Dermis blood vessel endothelial cell (primary cell): ENCODE measurements around the gene DYRK2. TPM values are rescaled to one million over a fixed set of nuclear protein-coding genes. Genes with fewer than 3 reads are reported as not detected.

Experiments
- DNase-seq: peaks from one replicate; pipeline ENCODE4 v3.0.0; 2010
- total RNA-seq: library from RNA; depleted of rRNA; stranded (reverse); fragments of >200 nt; gene quantifications from 2 replicates; pipeline ENCODE4 v1.2.3, GENCODE V29; 2014

Gene DYRK2
- total RNA-seq, 1 donor from 2014 or later = 12.8 TPM

DNA sequence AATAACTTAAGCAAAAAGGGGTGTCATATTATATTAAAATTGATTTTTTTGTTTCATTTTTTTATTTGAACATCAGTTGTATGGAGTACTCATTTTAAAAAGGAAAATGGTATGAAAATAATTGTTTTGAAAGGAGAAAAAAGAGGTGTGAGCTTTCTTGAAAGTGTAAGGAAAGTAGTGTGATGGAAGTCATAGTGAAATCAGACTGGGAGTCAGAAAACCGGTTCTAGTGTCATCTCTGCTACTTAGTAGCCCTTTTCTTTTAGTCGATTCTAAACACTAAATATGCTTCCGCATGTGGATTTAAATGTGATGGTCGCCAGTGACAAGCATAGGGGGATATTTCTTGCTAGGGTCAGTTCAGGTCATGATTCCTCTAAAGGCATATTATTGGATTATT, 1.8 kb upstream of the DYRK2 start:
- no peak for DNase-seq

DNA sequence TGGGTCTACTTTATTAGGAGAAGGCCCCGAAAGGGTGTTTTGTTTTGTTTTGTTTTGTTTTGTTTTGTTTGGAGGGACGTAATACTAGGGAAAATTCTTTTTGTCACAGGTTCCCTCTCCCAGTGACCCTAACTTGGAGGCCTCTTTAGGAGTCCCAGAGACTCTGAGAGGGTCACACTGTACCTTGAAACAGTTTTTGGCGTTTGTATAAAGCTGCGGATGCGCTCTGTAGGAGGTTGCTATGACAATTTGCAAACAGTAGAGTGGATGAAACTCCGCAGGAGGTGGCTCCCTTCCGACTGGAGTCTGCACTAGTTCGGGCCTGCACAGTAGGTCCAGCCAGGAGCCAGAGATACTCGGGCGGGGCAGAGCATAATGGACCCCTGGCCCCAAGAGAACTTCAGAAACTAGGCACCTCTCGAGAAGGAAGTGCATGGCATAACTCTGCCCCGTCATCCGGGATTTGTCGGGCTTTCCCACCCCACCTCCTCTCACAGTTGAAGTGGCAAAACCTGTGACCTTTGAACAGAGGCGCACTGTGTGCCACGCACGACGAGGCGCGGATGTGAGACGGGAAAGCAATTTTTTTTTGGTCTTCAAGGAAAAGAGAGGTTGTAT, 1.3 kb upstream of the DYRK2 start:
- DNase-seq = peak; percentile 7

DNA sequence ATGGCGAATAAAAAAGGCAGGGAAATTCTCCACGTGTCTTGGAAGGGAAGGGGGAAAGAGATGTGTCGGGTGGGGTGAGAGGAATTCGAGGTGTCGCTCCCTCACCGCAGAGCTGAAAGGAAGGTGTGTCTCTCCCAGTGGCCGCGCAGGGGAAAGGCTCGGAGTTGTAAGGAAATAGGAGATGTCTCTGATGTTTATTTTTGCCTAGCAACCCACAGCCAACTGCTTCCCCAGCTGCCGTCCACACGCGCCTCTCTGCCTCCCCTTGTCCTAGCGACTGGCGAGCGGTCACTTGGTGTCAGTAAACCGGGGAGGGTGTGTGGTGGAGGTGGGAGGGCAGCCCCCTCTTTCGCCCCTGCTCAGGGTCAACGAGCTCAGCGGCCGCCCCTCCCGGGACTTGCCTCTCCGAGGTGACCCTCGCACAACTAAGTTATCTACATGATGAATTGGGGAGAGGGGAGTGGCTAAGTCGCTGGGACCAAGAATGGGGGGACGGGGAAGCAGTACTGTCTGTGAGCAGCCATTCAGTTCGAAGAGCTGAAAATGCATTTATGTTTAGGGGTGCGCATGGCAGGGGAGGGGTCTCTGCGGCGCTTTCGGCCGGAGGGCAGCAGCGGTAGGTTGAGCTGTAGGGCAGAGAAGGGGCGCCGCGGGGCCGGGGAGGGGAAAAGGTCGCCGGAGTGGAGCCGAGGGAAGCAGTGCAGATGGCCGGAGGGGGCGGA, 585 bp upstream of the DYRK2 start:
- DNase-seq = peak; percentile 76

DNA sequence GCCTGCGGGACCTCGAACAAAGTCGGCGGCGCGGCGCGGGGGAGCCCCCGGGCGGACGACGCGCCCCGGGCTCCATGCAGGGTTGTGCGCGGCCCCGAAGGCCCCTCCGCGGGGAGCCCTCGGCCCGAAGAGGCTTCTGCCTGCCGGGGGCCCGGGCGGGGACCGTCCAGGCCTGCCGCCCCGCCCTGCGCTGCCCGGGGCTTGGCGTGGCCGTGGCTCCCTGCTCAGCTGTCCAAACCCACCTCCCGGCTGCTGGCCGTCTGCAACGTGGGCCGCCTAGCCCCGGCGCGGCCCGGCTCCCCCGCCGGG, 670 bp downstream of the DYRK2 start:
- peak; percentile 28 for DNase-seq

DNA sequence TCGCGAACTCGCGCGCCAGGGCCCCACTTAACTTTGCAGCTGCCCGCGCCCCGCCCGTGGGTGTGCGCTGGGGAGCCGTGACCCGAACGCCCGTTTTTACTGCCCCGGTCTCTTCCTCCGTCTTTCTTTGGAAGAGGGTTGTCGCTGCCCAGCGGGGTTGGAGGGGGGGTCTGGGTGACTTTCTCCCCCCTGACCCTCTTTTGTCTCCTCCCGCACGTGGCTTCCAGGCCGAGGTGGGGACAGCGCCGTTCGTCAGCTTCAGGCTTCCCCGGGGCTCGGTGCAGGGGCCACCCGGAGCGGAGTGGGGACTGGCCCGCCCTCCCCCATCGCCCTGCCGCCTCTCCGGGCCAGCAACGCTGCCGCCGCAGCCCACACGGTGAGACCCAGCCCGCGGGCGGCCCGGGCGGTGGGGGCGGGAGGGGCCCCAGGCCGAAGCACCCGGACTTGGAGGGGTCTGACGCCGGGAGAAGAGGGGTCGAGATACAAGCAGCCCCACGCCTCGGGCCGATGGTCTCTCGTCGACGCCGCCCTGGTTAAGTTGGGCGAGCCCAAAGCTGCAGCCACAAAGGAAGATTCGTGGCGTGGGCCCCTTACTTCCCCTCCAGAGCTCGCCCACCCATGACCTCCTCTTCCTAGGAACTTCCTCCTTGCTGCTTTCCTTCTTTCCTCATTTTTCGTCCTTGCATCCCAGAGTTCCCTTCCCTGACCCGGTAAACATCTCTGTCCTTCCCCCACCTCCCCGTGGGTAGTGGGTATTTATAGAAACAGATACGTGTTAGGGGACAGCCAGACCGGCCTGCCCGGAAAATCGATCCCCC, 1.2 kb downstream of the DYRK2 start:
- DNase-seq = peak; percentile 31

DNA sequence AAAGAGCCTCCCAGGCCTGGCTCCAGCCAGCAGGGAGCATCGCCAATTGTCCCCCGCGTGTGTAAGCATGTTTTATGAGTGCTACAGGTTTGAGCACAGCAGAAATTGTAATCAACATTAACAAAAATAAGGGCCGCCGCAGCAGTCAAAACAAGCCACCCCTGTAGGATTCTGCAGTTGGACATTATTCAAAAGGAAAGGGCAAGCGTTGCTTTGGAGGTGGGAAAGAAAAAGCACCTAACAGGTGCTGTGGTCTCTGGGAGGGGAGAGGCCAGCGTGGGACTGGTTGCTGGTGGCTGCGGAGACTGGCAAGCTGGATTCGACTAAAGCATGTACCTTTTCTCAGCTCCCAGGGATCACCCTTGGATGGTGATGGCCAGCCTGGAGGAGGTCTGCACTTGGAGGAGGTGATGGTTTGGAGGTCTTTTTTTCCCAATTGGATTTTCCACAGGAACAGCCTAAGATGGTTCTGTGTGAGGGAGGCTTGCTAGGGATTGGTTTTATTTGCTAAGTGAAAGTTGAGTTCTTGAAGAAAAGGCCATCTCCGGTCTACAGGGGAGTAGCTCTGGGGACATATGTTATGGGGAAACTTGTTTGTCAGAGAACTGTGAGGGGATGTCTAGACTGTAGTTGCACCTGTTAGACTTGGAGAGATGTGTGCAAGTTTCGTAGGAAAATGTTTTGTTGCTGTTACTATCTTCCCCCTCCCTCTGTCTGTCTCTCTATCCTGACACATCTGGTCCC, 2.0 kb downstream of the DYRK2 start:
- DNase-seq = peak; percentile 3

DNA sequence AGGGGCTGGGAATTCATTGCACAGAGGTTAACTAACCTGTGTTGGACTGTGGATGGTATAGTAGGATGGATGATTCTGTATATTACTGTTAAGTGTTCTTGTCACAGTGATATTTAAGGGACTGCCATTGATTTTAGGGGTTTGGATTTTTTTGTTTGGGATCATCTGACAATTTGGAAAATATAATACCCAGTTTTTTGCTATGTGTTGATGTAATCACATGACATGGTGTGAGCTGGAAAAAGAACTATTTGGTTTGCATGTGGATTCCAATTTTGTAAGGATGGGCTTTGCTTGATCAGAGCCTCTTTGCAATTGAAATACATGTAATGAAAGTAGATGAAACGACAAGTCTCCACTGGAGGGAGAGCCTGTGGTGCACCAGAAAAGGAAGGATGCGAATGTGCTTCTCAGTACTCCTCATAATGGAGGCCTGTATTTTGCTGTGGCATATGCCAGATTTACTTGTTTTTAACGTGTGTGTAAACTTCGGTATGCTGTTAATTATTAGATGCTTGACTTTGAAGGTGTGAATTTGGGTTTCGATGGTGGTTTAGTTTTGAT, 2.7 kb downstream of the DYRK2 start:
- DNase-seq = peak; percentile 5

DNA sequence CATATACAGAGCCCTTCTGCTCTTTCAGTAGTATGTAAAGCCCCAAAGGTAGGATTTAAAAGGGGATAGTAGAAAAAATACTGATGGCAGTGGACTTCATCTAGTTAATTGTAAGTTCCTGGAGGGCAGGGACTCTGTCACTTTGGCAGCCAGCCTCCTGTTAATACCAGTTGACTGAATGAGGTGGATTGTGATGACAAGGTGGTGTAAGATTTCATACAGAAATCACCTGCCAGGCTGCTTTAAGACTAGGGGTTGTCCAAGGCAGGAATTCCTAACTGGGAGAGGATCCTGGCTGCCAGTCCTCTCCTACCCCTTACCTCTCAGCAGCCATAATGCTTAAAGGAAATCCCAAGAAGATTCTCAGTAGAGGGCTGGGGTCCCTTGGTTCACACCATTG, 7.3 kb downstream of the DYRK2 start:
- DNase-seq = no peak

DNA sequence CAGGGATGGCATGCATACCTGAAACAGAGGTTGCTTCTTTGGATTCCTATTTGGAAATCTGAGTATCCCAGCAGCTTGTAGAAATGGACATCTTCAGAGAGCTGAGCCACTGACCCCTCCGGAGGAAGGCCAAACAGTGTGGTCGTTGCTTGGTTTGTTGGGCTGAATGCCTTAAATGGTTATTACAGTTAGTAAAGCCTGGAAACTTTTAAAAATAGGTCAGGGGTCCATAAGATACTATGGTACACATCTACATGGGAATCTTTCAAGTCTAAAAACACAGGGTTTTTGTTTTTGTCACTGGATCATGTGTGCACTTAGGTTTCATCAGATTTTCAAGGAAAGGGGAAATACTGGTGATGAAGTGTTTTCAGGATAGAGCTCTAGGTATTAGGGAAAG, 7.7 kb downstream of the DYRK2 start:
- DNase-seq = no peak

DNA sequence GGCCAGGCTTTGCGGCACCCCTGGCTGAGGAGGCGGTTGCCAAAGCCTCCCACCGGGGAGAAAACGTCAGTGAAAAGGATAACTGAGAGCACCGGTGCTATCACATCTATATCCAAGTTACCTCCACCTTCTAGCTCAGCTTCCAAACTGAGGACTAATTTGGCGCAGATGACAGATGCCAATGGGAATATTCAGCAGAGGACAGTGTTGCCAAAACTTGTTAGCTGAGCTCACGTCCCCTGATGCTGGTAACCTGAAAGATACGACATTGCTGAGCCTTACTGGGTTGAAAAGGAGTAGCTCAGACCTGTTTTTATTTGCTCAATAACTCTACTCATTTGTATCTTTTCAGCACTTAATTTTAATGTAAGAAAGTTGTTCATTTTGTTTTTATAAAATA, 9.9 kb downstream of the DYRK2 start:
- no peak for DNase-seq

DNA sequence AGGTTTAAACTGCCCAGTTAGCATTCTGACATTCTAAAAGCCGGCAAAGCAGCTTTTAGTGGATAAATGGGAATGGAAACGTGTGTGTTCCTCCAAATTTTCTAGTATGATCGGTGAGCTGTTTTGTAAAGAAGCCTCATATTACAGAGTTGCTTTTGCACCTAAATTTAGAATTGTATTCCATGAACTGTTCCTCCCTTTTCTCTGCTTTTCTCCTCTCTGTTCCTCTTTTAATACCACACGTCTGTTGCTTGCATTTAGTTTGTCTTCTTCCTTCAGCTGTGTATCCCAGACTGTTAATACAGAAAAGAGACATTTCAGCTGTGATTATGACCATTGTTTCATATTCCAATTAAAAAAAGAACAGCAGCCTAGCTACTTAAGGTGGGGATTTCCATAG, 10.7 kb downstream of the DYRK2 start:
- no peak for DNase-seq

DNA sequence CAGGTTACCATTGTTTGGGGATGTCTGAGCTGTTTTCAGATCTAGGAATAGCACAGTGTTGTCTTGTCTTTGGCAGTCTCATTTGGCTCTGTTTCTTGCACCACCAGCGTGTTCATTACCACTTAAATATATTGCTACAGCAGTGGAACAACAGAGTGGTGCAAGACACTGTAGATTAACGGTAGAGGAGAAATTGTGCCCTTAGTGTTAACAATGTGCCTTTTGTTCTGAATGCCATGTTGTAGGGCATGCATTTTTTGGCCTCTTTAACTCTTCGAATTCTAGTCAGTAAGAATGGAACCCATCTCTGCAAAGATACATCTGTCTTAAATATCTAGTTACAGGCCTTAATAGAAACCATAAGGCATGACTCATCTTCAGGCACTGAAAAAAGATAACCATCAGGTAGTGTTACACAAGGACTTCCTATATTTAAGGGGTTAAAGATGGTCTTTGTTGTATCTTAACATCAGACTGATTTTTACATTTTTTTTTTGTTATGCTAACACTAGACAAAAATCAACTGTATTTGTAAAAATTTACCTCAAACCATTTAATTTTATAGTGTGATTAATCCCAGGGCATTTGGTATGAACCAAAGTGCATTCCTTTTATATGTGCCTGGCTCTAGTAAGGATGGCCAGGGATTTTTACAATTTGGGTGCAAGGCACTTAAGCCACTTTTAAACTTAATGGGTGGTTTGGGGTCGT, 12.9 kb downstream of the DYRK2 start:
- no peak for DNase-seq

DNA sequence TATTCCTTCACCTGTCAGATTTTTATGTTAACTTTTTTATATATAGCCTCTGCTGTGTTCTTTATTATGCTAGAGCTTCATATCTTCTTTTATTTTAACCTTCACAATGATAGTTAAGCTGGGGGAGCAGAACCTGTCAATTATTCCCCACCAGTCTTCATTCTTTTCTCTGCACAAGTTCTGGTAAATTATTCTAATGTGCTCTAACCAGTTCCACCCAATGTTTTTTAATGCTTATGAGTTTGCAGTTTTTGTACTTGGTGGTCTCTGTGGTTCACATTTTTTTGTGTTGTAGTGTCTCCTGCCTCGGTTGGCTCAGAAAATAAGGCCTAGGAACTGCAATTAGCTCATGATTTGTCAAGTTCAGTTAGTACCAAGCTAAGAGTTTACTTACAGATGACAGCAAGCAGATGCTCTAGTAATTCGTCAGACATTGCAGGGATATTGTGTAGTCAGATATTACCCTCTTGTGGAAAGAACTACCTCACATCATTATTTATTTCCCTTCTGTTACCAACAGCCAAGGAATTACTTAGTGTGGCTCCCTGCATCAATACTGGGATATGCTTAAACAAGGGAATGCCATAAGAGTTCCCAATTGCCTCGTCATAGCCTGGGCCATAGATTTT, 14.5 kb downstream of the DYRK2 start:
- no peak for DNase-seq

DNA sequence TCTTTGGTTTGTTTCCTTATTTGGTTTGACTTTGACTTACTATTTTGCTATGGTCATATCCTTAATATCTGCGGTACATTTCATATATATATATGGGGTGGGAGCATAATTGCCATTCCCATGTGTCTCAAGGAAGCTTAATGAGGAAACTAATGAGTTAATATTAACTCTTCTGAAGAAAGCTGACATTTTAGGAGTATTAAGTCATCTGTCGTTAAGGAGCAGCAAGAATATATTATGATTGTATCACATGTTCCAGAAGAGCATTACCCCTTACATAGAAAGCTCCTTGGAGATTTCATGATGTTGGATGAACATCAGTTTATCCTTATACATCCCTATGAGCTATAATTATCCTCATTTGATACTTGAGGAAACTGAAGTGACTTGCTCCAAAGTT, 15.6 kb downstream of the DYRK2 start:
- DNase-seq = no peak

DNA sequence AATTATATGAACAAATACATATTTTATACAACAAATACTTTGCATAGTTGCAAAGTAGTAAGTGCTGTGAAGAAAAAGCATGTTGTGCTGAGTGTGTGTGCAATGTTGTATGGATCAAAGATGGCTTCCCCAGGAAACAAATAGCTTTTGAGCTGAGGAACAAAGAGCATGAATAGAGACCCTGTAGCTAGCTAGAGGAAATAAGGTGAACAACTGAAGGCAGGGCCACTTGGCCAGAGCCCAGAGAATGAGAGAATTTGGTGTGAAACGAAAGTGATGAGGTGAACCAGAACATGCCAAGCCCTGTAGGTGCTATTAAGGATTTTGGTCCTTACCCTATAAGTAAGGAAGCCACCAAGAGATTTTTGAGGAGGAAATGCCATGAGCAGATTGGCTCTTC, 17.1 kb downstream of the DYRK2 start:
- no peak for DNase-seq

DNA sequence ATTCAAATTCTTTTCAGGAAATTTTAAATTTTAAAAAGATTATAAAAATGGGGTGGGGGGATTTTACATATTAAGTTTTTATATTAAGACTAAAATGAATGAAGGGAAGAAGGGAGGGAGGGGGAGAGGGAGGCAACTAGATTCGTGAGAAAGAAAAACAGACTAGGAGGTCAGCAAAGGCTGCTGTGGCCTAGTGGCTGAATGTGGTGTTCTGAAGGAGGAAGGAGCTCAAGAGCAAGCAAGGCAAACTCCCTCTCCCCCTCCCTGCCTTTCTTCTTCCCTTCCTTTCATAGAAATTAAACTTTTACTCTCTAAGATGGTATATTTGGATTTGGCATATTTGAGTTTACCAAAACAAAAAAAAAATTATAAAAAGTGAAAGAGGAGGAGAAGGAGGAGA, 18.1 kb downstream of the DYRK2 start:
- DNase-seq = no peak

DNA sequence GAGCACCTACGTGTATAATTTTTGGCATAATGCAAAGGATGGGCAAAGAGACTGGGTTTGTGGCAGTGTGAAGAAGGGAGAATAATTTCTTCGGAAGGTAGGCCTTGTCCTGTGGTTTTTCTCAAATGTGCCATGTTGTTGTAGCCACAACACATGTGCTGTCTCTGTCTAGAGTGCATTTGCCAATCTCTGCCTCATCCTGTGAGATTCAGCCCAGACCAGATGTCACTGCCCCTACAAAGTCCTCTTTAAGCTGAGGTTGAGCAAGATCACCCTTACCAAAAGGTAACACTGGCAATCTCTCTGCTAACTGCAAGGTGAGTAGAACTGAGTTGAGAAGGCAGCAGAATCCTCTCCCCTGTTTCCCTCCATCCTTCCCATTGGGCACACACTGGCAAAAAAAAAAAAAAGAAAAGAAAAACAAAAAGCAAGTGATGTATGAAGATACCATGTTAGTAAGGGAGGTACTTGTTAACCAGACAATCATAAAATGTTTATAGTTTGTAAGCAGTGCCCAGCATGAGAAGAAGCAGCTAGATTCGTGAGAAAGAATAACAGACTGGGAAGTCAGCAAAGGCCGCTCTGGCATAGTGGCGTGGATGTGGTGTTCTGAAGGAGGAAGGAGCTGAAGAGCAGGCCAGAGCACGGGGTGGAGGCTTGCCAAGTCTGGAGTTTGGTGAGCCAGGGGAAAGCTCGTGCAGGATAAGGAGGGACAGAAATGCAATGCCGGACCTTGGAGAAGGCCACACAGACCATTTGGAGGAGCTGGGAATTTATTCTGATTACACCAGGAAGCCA, 18.9 kb downstream of the DYRK2 start:
- peak; percentile 15 for DNase-seq

DNA sequence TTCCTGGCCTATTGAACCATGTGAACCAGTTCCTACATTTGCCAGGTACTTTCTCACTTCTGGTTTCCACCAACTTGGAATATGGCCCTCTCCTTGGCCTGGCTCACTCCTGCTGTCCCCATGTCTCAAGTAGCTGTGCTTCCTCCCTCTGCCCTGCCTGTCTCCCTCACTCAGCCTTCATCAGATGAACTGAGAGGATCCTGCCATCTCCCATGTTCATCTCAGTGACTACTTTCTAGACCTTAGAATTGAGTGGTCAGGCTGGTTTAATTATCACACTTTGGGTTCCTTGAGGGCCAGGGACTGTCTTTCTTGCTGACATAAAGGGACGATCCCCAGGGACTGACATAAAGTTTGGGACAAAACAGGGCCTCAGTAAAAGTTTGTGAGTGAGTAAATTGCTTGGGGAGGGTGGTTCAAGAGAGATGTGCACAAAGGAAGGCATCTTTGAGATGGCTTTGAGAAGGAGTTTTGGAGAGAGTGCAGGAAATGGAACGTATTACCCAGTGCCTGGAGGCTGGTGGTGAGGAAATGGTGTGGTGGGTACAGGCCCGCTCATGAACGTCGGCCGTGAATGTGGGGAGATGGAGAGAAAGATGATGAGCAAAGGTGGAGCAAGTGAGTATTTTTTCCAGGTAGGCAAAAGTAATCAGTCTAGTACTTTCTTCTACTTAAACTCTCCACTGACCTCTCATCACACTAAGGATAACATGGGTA, 20.8 kb downstream of the DYRK2 start:
- DNase-seq = peak; percentile 12

DNA sequence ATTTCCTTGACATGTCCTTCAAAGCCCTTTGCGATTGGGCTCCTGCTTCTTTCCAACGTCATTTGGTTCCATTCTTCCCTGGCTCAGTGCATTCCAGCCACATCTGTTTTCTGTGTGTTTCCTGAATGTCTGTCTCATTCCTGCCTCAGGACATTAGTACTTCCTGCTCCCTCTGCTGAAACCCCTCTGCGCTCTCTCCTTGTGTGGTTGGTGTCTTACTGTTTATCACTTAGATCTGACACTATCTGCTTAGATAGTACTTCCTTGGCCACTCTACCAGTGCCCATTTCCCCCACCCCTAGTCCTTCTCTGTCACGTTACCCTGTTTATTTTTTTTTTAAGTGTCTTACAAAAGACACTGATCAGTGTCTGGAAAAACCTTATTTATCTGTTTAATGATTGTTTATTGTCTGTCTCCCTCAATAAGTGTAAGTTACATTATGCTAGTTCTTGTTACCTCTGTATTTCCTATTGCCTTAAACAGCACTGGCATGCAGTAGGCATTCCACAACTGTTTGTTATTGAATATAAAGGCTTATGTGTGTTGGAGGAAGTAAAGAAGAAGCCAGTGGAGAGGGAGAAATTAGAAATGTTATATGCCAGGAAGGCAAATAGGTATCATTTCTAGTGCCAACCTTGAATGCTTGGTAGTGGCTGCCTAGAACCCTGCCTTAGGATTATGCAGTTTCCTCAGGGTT, 21.5 kb downstream of the DYRK2 start:
- DNase-seq = peak; percentile 3

DNA sequence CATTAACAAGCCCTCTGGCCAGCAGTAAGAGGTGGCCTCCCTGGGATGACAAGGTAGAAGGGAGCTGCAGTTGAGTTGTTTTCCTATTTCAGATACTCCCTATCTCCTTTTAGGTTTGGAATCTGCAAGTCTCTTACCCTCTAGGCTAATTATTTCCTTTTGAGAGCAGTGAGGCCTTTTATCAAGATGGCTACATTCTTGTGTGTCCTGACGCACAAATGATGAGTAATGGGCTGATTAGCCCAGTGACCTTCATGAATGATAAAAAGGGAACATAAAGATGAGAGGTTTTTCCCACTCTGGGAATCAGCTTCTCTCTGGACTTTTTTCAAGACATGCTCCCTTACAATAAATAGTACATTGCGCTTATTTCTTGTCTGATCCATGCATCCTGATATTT, 22.9 kb downstream of the DYRK2 start:
- no peak for DNase-seq
